Adrenal gland (tissue), 5 donors: ENCODE measurements around the gene NUP98.

ENCODE experiments used
- CTCF ChIP-seq, 6 experiments: fragments of 450-650 bp in 4 of 6; fragments of 200-600 bp in 2 of 6; sonication (generic) in 1 of 6; IDR thresholded peaks; 1 replicate in 5 of 6; 2 replicates in 1 of 6; pipeline versions ENCODE4 v1.5.1 to v1.8.0; 2016 to 2021; ENCODE audit warnings: antibody characterized with exemption in 6 of 6, mild to moderate bottlenecking in 2 of 6, moderate library complexity in 1 of 6
- POLR2A ChIP-seq, 2 donors: fragments of 450-650 bp; IDR thresholded peaks; one replicate each; pipeline ENCODE4 v1.6.1; 2017; ENCODE audit warnings: antibody characterized with exemption in 2 of 2, mild to moderate bottlenecking in 2 of 2, moderate library complexity in 1 of 2
- donor health status: DM: no; HTN: no; CAD: no.

GRCh38 chr11:3642071-3642951 lies 155.0 kb downstream of the NUP98 start:
- TF ChIP-seq CTCF (IDR thresholded peaks at IDR 0.05): no peak
- TF ChIP-seq POLR2A (IDR thresholded peaks at IDR 0.05): peak in 1 of 2 donors; percentile 32
